HEK293T (cell line): ENCODE results near the gene SOCS7.

Experiments used
- CTCF ChIA-PET: fragments of 350-600 bp; formaldehyde crosslinking; extraction: SDS; loops from one replicate; lab custom pipeline; 2021; ENCODE audit warnings: antibody characterized with exemption, inconsistent platforms; lab: Yijun Ruan, JAX
- POLR2A ChIA-PET: fragments of 350-600 bp; formaldehyde crosslinking; extraction: SDS; loops from one replicate; lab custom pipeline; 2020; ENCODE audit warnings: antibody characterized with exemption, inconsistent platforms; lab: Yijun Ruan, JAX
- DNase-seq: peaks from one replicate; pipeline ENCODE4 v3.0.0; 2012; ENCODE audit warnings: mixed read lengths; ENCODE audit errors: extremely low spot score
- ARNT ChIP-seq: fragments of 450-650 bp; IDR thresholded peaks from 2 replicates; pipeline ENCODE4 v1.6.1; 2017; ENCODE audit warnings: mild to moderate bottlenecking
- BHLHE40 ChIP-seq: fragments of 450-650 bp; IDR thresholded peaks from 2 replicates; pipeline ENCODE4 v1.6.1; 2016; ENCODE audit warnings: mild to moderate bottlenecking, moderate library complexity, borderline replicate concordance
- CTBP1 ChIP-seq: fragments of 450-650 bp; IDR thresholded peaks from 2 replicates; pipeline ENCODE4 v1.6.1; 2016; ENCODE audit warnings: borderline replicate concordance
- ELF4 ChIP-seq: fragments of 450-650 bp; IDR thresholded peaks from 2 replicates; pipeline ENCODE4 v1.6.1; 2017; ENCODE audit warnings: antibody characterized with exemption
- FOXA1 ChIP-seq: fragments of 450-650 bp; IDR thresholded peaks from 2 replicates; pipeline ENCODE4 v1.6.1; 2016; ENCODE audit warnings: mild to moderate bottlenecking
- FOXK2 ChIP-seq: fragments of 450-650 bp; IDR thresholded peaks from 2 replicates; pipeline ENCODE4 v1.6.1; 2016; ENCODE audit warnings: mild to moderate bottlenecking
- FOXM1 ChIP-seq: fragments of 450-650 bp; IDR thresholded peaks from 2 replicates; pipeline ENCODE4 v1.6.1; 2017; ENCODE audit warnings: mild to moderate bottlenecking, borderline replicate concordance
- HDGF ChIP-seq: fragments of 450-650 bp; IDR thresholded peaks from 2 replicates; pipeline ENCODE4 v1.6.1; 2017; ENCODE audit warnings: antibody characterized with exemption, borderline replicate concordance
- L3MBTL2 ChIP-seq: fragments of 450-650 bp; conservative IDR thresholded peaks from 2 replicates; pipeline ENCODE4 v1.6.1; 2016; ENCODE audit warnings: mild to moderate bottlenecking
- LEF1 ChIP-seq: fragments of 450-650 bp; IDR thresholded peaks from 2 replicates; pipeline ENCODE4 v1.6.1; 2017; ENCODE audit warnings: mild to moderate bottlenecking, borderline replicate concordance
- NFRKB ChIP-seq: fragments of 450-650 bp; IDR thresholded peaks from 2 replicates; pipeline ENCODE4 v1.6.1; 2016; ENCODE audit warnings: mild to moderate bottlenecking, moderate library complexity
- PKNOX1 ChIP-seq: fragments of 450-650 bp; IDR thresholded peaks from 2 replicates; pipeline ENCODE4 v1.6.1; 2016
- SP1 ChIP-seq: fragments of 450-650 bp; IDR thresholded peaks from 2 replicates; pipeline ENCODE4 v1.6.1; 2017
- SUZ12 ChIP-seq: fragments of 450-650 bp; IDR thresholded peaks from 2 replicates; pipeline ENCODE4 v1.6.1; 2016; ENCODE audit warnings: mild to moderate bottlenecking
- TARDBP ChIP-seq: fragments of 450-650 bp; IDR thresholded peaks from 2 replicates; pipeline ENCODE4 v1.6.1; 2016
- ZNF384 ChIP-seq: fragments of 450-650 bp; IDR thresholded peaks from 2 replicates; pipeline ENCODE4 v1.6.1; 2016

Gene SOCS7

GRCh38 chr17:38418693-38419507, 67.3 kb downstream of the SOCS7 start:
- ChIA-PET CTCF (interaction anchor here (0.8 to 3.1 kb wide), 3 partner anchors 56 to 86 kb away, joined by 3 to 13 read pairs (median 5); no protein-coding TSS in a partner anchor), POLR2A (no interaction called here)
- DNase-seq = peak; percentile 27
- TF ChIP-seq ELF4 (no peak), L3MBTL2 (0 out of 2 replicates have a peak, but pooled peaks have one; percentile 26)

- DNase-seq = no peak
- POLR2A ChIA-PET = interaction anchor here (2.1 kb wide), 1 partner anchor 68 kb away, joined by 6 read pairs; the partner anchor contains the start of gene SOCS7
- no peak for TF ChIP-seq TARDBP
- no peak for TF ChIP-seq ARNT
- no peak for TF ChIP-seq HDGF
- TF ChIP-seq PKNOX1 = no peak
- TF ChIP-seq FOXK2 = no peak
- no peak for TF ChIP-seq ELF4
Measured at GRCh38 chr17:38419508-38419981, 67.9 kb downstream of the SOCS7 start.

GRCh38 chr17:38420518-38420917, 68.9 kb downstream of the SOCS7 start:
- POLR2A ChIA-PET = interaction anchor here (2.1 kb wide), 1 partner anchor 69 kb away, joined by 6 read pairs; the partner anchor contains the start of gene SOCS7
- no peak for DNase-seq
- TF ChIP-seq SUZ12 (no peak), CTBP1 (no peak), SP1 (no peak), L3MBTL2 (no peak), TARDBP (no peak), ELF4 (no peak), HDGF (no peak), ARNT (no peak), FOXA1 (no peak), FOXK2 (no peak), ZNF384 (no peak), PKNOX1 (no peak)
- CTCF ChIA-PET = interaction anchor here (0.9 to 1.7 kb wide), 2 partner anchors 55 to 87 kb away, joined by 3 to 4 read pairs; no protein-coding TSS in a partner anchor

More at GRCh38 chr17:38419508-38419981, 67.9 kb downstream of the SOCS7 start:
- CTCF ChIA-PET = interaction anchor here (0.8 to 3.1 kb wide), 2 partner anchors 56 to 70 kb away, joined by 3 to 13 read pairs; no protein-coding TSS in a partner anchor

GRCh38 chr17:38421171-38421841, 69.7 kb downstream of the SOCS7 start:
- no peak for TF ChIP-seq CTBP1
- no peak for TF ChIP-seq FOXK2
- no peak for TF ChIP-seq PKNOX1
- no peak for TF ChIP-seq ZNF384
- no peak for TF ChIP-seq NFRKB
- no peak for TF ChIP-seq TARDBP
- TF ChIP-seq L3MBTL2 = no peak
- no peak for TF ChIP-seq SUZ12
- TF ChIP-seq LEF1 = no peak
- ChIA-PET CTCF (interaction anchor here (0.9 to 1.7 kb wide), 4 partner anchors 56 to 99 kb away, joined by 3 to 4 read pairs (median 3); no protein-coding TSS in a partner anchor), POLR2A (interaction anchor here (2.1 kb wide), 1 partner anchor 70 kb away, joined by 6 read pairs; the partner anchor contains the start of gene SOCS7)
- no peak for DNase-seq

GRCh38 chr17:38421871-38422827, 70.5 kb downstream of the SOCS7 start:
- ChIA-PET CTCF (interaction anchor here (0.9 to 1.7 kb wide), 4 partner anchors 65 to 100 kb away, joined by 3 to 6 read pairs (median 4); no protein-coding TSS in a partner anchor), POLR2A (interaction anchor here (2.1 kb wide), 1 partner anchor 71 kb away, joined by 6 read pairs; the partner anchor contains the start of gene SOCS7)
- DNase-seq = no peak
- TF ChIP-seq SP1 (no peak), SUZ12 (no peak), PKNOX1 (no peak), NFRKB (no peak), HDGF (no peak), L3MBTL2 (no peak), ARNT (no peak), TARDBP (no peak), FOXM1 (no peak), LEF1 (no peak), FOXK2 (no peak), CTBP1 (no peak), FOXA1 (no peak), ZNF384 (no peak), ELF4 (no peak), BHLHE40 (no peak)
